HG03558 (cell line): ENCODE results near the gene CCDC57.

Experiments
- ATAC-seq: cut with Tn5 transposase; IDR thresholded peaks from one replicate; pipeline ENCODE4 v1.9.1; 2021; ENCODE audit warnings: moderate number of reproducible peaks; ENCODE audit not compliant: unreplicated experiment; ENCODE audit errors: extremely low read depth

CCDC57 gene

DNA sequence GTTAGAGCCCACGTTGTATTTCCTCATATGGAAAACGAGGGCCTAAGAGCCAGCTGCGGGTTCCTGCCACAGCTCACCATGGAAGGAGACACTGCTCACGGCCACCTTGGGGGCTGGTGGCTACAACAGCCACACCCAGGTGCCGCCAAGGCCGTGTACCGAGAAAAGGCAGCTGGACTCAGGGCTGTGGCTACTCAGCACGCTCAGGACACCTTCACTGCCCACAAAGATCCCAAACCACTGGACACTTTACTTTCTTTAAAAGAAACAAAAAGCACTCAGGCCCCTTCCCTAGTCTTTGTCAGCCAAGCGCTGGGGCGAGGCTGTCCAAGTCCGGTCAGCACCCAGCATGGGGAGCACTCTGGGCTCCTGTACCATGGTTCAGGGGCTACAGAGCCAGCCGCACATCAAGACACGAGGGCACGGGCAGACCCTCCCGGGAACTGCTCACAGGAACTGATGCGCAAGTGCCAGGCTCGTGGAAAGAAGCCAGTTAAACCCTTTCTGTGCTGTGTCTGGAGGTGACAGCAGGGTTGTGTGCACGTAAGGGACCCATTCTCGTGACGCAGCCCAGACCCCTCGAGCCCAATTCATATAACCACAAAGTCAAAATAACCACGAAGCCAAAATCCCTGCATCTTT is 34.7 kb upstream of the CCDC57 start:
- ATAC-seq = no peak

DNA sequence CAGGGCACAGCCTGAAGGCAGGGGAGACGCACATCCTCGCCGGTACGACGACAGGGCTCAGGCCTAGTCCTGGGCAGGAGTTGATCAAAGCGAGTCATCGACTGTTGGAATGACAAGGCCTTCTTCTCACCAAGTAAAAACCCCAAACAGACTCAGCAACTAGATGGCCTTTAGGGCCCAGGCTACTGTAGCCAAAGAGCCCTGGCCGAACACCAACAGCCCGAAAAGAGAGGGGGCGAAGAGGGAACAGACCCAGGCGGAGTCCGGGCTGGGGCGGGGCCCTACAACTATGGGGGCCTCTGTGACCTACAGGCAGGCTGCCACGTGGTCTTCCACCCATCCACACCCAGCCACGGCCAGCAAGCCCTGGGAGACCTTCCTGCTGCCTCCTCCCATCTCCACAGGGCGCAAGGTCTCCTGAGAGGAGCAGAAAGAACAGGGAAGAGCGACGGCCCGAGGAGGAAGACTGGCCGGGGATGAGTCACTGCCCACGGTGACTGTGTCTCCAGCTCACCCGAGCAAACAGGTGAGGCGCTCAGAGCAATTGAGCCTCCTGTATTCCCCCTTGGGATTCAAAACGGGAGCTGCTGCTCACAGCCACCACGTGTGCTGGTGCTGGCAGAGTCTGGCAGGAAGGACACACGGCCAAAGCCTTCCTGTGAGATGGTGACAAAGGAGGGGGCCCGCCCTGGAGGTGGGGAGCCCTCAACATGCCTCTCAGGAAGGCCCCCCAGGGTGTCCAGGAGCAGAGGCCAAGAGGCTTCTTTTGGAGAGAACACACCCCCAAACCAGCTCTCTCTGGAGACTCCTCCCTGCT is 33.9 kb upstream of the CCDC57 start:
- ATAC-seq = no peak

DNA sequence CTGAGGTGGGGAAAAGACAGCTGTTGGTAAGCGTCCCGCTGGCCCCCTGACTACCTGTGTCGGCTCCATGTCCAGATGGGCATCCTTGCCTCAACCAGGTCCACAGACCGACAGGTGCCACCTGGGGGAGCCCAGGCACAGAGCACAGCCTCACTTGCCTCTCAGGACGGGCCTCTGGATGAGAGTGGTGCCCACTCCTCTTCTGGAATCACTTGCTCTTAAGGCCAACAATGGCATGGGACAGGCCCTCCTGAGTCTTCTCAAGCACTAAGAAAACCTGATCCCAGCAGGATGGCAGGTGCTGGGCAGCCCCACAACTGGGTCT is 33.4 kb upstream of the CCDC57 start:
- ATAC-seq = no peak

GRCh38 chr17:82245134-82246039 is 32.7 kb upstream of the CCDC57 start:
- no peak for ATAC-seq

DNA sequence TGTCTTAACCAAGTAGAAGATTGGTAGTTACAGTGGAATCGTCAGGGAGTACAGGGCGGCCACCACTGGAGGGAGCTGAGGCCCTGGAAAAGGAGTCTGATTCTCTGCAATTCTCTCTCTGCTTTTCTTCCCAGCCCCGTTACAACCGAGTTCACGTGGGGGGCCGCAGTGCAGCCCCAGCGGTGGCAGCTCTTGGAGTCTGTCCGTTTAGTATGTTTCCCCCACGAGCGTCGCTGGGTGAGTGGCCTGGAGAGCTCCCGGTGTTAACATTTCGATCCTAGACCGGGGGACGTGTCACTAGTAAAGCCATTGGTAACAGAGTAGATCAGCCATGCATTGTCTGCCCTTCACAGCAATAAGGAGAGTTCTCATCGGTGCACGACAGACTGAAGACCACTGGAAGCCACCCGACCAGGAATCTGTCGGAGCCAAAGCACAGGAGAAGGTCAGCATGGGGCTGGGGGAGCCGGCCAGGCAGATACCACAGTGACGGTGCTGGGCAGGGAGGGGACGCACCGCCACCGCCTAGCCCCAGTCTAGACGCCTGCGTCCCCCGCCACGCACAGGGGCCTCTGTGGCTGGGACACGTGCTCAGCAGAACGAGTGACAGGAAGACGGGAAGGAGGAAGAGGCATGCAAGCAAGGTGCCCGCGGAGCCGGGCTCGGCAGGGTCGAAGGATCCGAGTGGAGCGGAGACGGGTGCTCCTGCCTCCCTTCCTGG is 31.9 kb upstream of the CCDC57 start:
- no peak for ATAC-seq

- ATAC-seq = no peak
Observed at GRCh38 chr17:82243648-82244412, 31.2 kb upstream of the CCDC57 start.

DNA sequence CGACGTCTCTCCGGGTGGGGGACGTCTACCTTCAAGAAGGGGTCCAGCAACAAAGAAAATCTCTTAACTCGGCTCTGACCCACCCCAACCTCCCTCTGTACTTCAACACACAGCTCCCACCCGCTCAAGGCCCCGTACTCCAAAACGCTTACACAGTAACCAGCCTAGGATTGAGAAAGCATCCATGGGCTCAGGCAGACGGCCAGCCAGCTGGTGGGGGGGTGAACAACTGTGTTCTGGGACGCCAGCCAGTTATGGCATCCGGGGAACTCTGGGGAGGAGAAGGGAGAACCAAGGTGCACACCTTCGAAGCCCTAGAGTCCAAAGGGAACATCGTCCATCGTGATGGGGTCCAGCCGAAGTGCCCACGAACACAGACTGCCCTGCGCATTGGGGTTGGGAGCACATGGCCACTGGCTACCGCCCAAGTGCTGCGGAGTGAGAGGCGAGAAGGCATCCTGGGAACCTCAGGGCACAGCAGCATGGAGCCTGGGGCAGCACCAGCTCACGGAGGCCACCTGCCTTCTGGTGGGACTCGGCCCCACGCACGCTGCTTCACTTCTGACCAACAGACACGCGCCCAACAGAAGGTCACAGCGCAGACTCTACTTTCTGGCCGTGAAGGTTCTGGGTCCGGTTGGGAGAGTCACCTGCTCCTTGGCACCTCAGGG is 30.5 kb upstream of the CCDC57 start:
- no peak for ATAC-seq

DNA sequence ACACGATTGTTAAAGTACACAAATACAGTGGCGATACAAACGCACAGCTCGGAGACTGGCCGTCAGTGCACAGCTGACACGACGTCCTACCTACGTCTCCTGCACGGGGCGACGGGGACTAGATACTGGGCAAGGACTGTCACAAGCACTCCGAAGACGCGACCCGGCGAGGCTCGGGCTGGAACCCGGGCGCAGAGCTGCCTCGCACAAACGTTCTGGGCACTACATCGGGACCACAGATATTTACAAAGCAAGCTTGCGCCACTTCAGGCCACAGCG is 30.0 kb upstream of the CCDC57 start:
- ATAC-seq = no peak

DNA sequence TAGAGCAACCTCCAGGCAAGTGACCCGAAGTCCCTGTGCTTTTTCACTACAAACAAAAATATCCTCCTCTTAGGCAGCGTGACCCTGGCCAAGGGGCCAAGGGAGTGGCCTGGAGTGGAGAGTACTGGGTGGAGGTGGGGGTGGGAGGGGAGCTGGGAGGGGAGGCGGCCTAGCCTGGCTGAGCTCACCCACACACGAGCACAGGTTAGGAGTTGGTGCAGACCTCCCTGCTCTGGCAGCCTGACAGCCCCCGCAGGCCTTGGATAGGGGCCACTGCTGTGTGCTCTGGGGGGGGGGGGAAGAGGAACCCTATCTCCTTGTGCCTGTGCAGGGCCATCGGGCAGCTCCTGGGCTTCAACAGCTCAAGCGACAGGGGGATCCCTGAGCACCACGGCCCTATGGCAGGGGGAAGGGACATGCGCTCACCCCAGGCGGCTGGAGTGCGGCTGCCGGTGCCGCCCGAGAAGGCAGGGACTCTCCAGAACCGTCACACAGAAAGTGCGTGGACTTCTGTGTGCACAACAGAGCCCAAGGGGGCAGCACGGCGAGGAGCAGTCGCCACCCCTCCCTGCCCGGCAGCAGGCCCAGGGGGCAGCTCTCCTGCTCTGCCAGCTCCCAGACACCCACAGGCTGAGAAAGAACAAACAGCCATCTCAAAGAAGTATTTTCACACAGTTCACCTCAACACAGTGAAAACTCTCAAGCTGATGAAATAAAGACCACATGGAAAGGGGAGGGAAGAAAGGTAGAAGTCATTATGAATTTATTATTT is 29.5 kb upstream of the CCDC57 start:
- no peak for ATAC-seq

GRCh38 chr17:82241183-82241925 is 28.7 kb upstream of the CCDC57 start:
- ATAC-seq = no peak

GRCh38 chr17:82240506-82241182 is 28.0 kb upstream of the CCDC57 start:
- ATAC-seq = no peak

- ATAC-seq = no peak
Observed at GRCh38 chr17:82239926-82240505, 27.4 kb upstream of the CCDC57 start.

DNA sequence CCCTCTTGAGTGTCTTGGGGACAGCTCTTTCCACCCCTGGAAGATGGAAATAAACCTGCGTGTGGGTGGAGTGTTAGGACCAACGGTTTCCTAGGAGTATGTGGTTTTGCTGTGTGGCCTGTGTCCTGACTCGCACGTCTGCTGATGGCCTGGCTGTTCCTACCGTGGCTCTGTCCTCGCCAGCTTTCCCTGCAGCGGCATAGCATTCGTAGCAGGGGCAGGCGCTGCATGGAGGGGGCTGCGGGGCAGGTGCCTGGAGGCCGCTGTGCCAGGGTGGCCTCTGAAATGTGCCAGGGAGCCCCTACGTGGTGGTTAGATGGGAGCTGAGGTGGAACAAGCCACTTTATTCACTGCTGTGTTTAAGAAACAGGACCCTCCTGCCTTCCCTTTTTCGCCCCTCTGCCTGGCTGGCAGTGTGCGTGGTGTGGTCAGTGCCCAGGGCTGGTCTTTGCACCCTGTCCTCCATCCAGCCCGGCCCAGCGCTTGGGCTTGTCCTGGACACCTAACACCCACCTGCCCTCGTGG is 26.8 kb upstream of the CCDC57 start:
- ATAC-seq = no peak

GRCh38 chr17:82238472-82239201 is 26.0 kb upstream of the CCDC57 start:
- ATAC-seq = no peak

DNA sequence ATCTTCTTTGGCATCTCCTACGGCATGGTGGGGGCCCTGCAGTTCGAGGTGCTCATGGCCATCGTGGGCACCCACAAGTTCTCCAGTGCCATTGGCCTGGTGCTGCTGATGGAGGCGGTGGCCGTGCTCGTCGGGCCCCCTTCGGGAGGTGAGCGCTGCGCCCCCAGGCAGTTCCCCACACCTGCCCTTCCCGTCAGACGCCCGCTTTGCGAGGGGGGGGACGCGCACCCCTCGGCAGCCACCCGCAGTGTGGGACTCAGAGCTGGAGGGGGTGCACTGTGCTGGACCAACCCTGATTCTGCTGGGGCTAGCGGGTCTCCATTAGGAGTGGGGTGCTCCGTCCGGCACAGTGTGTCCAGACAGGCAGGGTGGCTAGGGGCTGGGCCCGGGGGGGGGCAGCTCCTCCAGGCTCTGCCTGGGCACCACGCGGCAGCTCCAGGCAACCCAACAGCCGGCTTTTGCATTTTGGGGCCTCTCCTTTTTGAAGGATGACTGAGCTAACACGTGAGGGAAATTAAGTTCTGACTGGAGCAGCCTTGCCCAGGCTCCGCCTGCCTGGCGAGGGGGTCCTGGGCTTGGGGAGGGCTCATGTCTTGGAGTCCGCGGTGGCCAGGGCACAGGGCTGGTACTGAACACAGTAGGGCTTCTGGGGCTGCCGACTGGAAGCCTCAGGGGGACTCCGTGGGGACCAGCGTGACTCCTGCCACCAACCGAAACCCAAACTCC is 25.3 kb upstream of the CCDC57 start:
- ATAC-seq = no peak
